Smooth muscle cell of trachea (primary cell): ENCODE results near the gene ITGB3. TPM values are rescaled to one million over a fixed set of nuclear protein-coding genes. Genes with fewer than 3 reads are reported as not detected.

ENCODE experiments used
- total RNA-seq: library from RNA; depleted of rRNA; stranded (reverse); fragments of >200 nt; gene quantifications from 2 replicates; pipeline ENCODE4 v1.2.1, GENCODE V29; 2014

The ITGB3 gene
- total RNA-seq = 10.5 and 13.9 TPM in 2 replicates

DNA sequence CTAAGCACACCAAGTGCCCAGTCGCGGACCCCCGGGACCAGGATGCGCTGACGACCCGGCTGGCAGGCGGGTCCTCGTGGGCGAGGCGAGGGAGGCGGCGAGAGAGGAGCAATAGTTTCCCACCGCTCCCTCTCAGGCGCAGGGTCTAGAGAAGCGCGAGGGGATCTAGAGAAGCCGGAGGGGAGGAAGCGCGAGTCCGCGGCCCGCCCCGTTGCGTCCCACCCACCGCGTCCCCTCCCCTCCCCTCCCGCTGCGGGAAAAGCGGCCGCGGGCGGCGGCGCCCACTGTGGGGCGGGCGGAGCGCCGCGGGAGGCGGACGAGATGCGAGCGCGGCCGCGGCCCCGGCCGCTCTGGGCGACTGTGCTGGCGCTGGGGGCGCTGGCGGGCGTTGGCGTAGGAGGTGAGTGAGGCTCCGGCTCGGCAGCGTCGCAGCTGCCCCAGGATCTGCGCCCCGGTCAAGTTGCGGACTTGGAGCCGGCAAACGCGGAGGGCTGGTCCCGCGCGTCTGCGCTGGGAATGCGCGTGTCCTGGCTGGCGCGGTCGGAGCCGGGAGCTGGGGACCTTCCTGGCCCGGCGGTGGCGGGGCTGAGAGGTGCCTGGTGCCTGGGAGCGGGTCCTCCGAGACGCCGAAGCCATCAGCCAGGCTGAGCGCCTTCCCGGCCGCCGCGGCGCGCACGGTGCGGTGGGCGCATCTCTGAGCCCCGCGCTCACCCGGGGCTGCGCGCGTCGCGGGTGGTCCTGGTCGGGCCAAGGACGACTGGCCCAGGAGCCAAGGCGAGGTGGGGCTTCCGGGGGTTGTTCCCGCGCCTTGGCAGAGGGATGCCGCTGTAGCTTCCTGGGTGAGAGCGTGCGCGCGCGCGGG, at the start of gene ITGB3:
ITGB3 (plus strand) TSS at position 287 of the 862 bp plus-strand sequence; CDS start at position 322, 35 bp downstream.

DNA sequence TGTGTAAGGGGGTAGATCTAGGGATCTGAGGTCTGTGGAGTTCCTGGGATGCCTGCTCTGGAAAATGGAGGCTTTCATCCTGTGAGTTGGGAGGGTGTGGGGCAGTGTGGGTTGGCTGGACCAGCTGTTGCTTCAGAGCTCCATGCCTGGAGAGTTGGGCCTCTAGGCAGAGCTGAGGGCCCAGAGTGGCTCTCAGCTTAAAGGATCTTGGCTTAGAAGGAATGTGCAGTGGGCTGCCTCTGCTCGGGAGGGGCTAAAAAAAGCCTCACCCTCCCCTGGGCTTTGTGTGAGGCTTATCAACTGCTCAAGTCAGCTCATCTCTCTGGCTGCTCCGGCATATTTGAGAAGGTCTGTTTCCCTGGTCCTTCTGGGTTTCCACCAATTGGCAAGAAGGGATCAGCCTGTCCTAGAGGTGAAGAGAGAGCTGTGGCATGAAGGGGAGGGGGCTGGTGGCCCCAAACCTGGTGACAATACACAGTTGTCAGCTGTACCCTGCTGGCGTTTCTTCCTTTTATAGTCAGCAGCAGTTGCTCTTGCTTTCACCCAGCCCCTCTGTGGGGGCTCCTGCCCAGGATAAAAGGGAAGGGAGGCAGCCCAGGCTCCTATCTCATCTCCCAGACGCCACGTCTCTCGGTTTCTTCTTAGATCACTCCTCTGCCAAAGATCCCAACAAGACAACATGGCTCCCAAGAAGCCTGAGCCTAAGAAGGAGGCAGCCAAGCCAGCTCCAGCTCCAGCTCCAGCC, 44.7 kb upstream of the ITGB3 start, which contains the start of gene MYL4:
MYL4 (plus strand) TSS at position 605 of the 745 bp plus-strand sequence; CDS start at position 680, 75 bp downstream.

DNA sequence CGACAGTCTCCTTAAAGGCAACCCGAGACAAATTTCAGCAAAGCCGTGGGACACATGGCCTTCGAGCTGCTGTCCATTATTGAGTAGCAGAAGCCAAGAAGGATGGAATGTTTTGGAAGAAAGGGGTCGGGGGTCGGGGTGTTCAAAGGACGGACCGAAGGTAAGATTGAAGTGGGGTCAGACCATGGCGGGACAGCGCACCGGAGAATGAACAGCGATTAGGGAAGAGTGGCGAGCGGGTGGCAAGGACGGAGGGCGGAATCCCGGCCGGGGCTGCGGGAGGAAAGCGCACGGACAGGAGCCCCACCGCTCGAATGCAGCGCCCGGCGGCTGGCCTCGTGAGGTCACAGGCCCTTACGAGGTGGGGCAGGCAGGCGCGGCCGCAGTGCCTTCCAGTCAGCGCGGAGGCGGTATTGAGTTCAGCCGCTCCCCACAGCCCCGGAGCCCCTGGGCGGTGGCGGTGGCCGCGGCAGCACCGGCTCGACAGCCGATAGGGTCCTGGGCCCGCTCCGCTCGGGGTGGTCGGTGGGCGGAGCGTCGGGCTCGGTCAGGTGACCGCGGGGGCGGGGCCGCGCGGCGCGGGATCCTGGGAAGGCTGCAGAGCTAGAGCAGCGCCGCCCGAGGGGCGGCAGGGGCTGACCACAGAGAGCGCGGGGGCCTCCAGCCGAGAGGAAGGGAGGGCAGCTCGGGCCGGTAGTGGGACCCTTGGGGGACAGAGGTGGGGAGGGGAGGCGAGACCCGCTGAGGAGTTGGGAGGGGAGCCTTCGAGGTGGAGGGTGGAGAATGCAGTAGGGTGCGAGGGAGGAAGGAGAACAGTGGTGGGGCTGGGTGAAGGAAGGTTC, 70.0 kb downstream of the ITGB3 start, which contains the start of gene EFCAB13:
EFCAB13 (plus strand) TSS at position 574 of the 842 bp plus-strand sequence. CDS start 4,399 bp downstream, outside the sequence.

Other genes starting within 250 kb of the ITGB3 start
- 92.6 and 128 TPM in 2 replicates for gene CDC27, start 64.5 kb upstream of the ITGB3 start, total RNA-seq
- gene MYL4, start 44.5 kb upstream of the ITGB3 start, total RNA-seq = not detected in 2 replicates
- 8.3 and 10.1 TPM in 2 replicates for gene EFCAB13, start 70.1 kb downstream of the ITGB3 start, total RNA-seq